ENCODE results near the gene CHST8.

CHST8 gene

DNA sequence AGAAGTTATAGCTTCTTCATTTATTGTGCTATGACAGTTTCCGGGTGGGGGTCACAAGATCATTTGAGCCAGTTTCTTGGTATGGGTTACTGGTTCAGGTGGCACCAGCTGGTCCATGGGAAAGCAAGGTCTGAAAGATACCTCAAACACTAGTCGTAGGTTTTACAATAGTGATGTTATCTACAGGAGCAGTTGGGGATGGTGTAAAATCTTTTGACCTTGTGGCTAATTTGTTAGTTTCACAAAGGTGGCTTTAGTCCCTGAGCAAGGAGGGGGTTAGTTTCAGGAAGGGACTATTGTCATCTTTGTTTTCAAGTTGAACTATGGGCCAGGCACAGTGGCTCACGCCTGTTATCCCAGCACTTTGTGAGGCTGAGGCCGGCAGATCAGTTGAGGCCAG is 24.6 kb downstream of the CHST8 start:
- no peak overlapping the region for H3K4me3 ChIP-seq (ENCODE audit: low read depth, low read length)
- no peak for TF ChIP-seq CTCF (IDR thresholded peaks at IDR 0.05; ENCODE audit: low read depth, low read length)

DNA sequence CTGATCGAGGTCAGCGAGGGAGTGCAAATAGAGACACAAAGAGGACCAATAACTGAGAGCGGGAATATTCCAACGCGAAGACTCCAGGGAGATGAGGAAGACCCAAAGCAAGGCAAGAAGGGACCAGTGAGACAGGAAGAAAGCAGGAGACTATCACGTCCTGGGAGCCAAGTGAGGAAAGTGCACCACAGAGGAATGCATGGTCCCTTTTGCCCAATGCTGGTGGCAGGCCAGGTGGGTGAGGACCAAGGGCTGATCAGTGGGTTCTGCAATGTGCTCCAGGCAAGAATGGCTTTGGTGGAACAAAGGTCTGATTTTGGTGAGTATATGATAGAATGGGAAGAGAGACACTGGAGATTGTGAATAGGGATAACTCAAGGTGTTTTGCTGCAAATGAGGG is 25.4 kb downstream of the CHST8 start:
- TF ChIP-seq CTCF (IDR thresholded peaks at IDR 0.05; ENCODE audit: low read depth, low read length), result no peak
- H3K4me3 ChIP-seq (ENCODE audit: low read depth, low read length), result no peak overlapping the region

GRCh38 chr19:33649627-33650305 is 28.0 kb downstream of the CHST8 start:
- H3K4me3 ChIP-seq (ENCODE audit: low read depth, low read length), result no peak overlapping the region
- no peak for TF ChIP-seq CTCF (IDR thresholded peaks at IDR 0.05; ENCODE audit: low read depth, low read length)

DNA sequence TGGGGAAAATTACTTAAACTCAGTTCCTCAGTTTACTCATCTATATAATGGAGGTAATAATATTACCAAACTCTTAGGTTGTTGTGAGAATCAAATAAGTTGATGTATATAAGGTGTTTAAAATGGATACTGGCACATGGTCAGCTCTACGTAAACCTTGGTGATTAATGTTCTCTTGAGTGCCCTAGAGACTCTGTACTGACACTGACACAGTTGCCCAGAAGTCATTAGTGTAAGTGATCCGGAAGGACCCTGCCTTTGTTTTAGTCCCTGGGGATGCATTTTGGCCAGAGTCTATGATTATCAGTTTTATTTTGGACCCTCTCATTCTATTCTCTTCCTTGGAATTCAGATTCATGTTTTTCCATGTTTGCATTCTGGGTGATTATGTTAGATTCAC is 31.9 kb downstream of the CHST8 start:
- H3K4me3 ChIP-seq (ENCODE audit: low read depth, low read length), result no peak overlapping the region
- no peak for TF ChIP-seq CTCF (IDR thresholded peaks at IDR 0.05; ENCODE audit: low read depth, low read length)

GRCh38 chr19:33654840-33655508 is 33.2 kb downstream of the CHST8 start:
- TF ChIP-seq CTCF (IDR thresholded peaks at IDR 0.05; ENCODE audit: low read depth, low read length), result no peak

GRCh38 chr19:33659835-33660234 is 38.1 kb downstream of the CHST8 start:
- no peak for TF ChIP-seq CTCF (IDR thresholded peaks at IDR 0.05; ENCODE audit: low read depth, low read length)
- no peak overlapping the region for H3K4me3 ChIP-seq (ENCODE audit: low read depth, low read length)

More at GRCh38 chr19:33654840-33655508, 33.2 kb downstream of the CHST8 start:
- H3K4me3 ChIP-seq (ENCODE audit: low read depth, low read length), result no peak overlapping the region

DNA sequence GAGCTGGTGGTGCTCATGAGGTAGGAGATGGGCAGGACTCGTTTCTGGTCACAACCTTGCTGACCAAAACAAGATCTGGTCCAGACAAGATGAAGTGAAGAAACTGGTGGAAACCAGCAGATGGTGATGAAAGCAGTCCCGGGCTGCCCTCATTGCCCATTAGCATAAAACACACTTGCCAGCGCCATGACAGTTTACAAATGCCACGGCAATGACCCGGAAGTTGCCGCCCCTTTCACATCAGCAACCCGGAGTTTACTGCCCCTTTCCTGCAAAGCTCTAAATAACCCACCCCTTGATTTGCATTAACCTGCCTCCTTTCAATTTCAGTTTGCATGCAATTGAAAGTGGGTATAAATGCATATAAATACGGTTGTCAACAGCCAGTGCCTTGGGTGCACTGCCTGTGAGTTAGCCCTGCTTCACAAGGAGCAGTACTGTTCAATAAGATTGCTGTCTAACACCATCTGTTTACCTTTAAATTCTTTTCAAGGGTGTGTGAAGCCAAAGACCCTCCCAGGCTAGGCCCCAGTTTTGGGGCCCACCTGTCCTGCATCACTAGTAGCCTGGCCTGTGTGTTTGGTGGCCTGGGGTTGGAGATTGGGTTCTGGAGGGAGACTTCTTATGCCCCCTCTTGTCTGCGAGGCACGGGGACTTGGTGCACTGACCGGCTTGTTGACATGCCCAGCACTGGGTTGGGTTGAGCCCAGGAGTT is 38.8 kb downstream of the CHST8 start:
- H3K4me3 ChIP-seq (ENCODE audit: low read depth, low read length), result no peak overlapping the region
- no peak for TF ChIP-seq CTCF (IDR thresholded peaks at IDR 0.05; ENCODE audit: low read depth, low read length)
